Left lobe of liver (tissue), 2 donors: Measurements from ENCODE around the gene CLCN6. TPM values are rescaled to one million over a fixed set of nuclear protein-coding genes. Genes with fewer than 3 reads are reported as not detected.

Experiments used
- ATAC-seq: fragments of 200-7000 bp; cut with Tn5 transposase; one replicate; pipeline ENCODE4 v1.9.1; 2020; ENCODE audit warnings: mild to moderate bottlenecking, moderate library complexity
- DNase-seq: peaks from one replicate; pipeline ENCODE4 v3.0.0-alpha.2; 2020; ENCODE audit warnings: low spot score
- total RNA-seq: library from RNA; stranded (reverse); gene quantifications from one replicate; pipeline ENCODE4 v1.2.1, GENCODE V29; 2021
- donor health status: DM: no; HTN: no; CAD: no; lungs with moderate emphysema.
- donor health status: DM: no; HTN: yes; CAD: no.

The CLCN6 gene
- total RNA-seq, 1 donor from 2014 or later: 10.8 TPM

DNA sequence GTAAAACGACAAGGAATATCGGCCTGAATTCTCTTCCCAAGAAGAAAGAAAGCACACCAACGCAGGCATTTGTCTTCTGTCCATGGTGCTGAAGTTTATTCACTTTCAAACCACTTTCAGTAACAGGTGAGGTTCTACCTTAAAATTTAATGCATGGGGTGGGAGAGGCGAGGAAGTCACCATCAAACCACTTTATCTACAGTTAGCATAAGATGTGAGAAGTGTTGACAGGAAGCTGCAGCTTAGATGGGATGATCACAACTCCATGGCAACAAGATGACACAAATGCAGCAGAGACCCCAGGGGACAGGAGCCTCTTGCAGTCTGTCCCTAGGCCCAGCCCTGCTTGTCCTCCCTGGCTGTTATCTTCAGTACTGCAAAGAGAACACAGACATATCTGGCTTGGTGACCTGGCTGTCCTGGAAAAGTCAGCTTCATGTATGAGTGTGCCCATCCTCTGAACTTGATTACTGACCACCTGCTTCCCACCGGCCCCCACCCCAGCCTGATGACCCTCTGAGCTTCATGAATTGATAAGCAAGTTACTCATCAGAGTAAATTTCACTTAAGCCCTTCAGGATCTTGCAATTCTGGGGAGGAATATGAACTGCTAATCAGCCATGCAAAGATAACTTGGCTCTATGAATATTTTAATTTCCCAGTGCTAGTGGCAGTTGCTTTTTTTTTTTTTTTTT is 39.8 kb downstream of the CLCN6 start:
- DNase-seq: no peak
- ATAC-seq: no peak

DNA sequence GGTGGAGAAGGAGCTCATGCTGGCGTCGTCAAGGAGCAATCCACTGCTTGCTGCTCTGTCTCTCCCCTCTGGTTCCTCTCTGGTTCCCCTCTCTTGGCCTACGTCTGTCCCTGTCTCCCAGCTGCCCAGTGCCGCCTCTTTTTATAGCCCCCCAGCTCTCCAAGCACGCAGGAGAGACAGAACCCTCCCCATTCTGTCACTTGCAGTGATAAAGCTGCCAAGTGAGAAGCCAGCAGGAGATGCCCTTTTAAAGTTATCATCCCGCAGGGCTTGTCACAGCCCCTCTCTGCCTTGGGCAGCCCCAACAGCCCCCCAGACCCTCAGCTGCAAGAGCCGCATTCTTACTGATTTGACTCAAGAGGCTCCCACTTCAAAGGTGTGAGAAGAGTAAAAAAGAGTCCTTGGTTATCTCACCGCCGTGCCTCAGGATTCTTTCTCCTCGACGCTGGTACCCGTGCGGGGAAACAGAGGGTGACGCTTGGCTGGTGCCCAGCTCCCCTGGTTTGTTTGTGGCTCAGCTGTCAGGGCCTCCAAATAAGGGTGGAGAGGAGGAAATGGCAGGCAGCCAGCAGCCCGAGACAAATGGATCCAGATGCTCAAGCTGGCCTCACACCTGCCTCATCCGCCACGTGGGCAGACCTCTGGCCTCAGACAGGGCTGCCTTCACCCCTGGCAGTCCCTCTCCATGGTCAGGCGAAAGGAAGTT is 41.8 kb downstream of the CLCN6 start, which contains the start of gene NPPA:
Gene NPPA, minus strand, starts transcription at position 117 of the 706 bp plus-strand sequence. Its CDS starts 99 bp downstream, at position 18.
- no peak for DNase-seq
- ATAC-seq: no peak

DNA sequence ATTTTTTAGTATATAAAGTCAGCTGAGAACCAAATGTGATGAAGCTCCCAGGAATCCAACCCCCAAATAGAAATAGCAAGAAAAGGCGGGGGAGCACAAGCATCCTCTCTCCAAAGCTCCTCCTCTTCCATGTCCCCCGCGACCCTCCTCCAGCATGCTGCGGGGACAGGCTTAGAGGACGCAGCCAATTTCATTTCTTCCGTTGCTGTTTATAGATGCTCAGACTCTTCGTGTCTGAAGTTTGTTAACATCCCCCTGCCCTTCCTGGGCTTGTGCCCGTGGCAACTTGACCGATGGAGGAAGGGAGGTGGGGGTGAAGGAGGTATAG is 42.3 kb downstream of the CLCN6 start:
- ATAC-seq (no peak), DNase-seq (no peak)

DNA sequence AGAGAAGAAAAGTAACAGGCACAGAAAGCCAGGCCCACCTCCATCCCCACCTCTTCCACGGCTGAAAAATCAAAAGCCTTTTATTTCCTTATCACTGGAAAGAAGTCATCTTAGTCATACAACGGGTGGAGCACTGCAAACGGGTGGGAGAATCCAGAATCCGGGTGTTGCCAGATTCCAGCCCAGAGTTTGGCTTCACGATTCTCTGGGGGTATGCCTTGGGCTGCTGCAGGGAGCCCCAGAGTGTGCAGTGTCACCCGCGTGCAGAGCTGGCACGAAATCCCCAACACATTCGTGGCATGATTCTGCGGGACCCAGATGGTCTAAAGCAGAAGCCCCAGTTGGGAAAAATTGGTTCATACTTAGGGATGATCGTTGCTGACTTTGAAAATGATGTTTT is 44.2 kb downstream of the CLCN6 start:
- DNase-seq: no peak
- no peak for ATAC-seq

DNA sequence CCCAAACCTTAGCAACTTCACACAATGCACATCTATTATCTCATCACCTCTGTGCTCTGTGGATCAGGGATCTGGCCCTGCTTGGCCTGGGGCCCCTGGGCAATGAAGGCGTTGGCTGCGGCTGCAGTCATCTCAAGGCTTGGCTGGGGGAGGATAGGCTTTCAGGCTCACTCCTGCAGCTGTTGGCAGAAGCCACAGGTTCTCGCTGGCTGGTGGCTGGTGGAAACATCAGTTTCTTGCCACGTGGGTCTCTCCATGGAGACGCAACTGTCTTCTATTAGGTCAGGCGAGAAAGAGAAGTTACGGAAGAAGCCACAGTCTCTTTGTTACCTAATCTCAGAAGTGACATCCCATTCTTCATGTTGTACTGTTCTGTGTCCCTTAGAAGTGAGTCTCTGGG is 45.2 kb downstream of the CLCN6 start:
- DNase-seq (no peak), ATAC-seq (no peak)

DNA sequence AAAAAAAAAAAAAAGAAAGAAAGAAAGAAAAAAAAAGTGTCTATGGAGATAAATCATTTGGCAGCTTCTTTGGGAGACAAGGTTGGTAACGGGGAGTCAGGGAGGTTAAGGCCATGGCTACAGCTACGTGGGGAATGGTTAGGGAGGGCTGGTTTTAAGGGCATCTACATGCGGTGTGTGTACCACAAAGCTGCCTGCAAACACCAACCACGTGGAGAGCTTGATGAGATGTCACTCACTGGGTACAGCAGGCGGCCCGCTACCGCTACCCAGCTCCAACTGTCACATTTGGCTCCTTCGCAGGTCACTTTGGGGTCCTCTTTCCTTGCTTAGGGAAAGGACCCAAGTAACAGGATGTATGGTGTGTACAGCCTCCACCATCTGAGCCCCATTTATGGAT is 48.5 kb downstream of the CLCN6 start:
- ATAC-seq: no peak
- DNase-seq: no peak

DNA sequence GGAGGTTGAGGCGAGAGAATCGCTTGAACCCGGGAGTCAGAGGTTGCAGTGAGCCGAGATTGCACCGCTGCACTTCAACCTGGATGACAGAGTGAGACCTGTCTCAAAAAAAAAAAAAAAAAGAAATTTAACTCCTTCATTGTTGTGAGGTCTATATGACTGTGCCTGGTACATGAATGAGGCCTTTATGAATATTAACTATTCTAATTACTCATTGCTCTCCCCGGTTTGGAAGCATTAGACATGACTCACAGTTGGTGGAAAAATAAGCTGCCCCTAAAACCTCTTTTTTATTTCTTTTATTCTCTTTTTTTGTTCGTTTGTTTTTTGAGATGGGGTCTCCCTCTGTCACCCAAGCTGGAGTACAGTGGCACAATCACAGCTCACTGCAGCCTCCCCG is 49.4 kb downstream of the CLCN6 start:
- no peak for ATAC-seq
- DNase-seq: no peak

DNA sequence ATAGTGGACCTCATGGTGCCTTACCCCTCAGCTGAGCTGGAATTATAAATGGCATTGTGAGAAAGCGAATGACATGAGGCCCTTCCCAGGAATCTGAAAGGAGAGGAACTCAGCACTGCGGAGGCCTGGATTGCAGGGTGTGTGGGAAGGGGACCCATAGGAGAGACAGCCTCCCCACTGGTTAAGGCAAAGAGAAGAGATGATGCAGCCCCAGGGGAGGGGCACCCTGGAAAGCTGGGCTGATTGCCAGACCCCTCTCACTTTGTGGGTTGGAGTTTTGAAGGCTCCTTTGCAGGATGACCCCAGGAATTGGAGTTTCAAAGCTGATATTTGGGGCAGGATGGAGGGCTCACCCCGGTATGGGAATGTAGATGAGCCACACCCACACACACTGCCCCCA is 50.7 kb downstream of the CLCN6 start:
- ATAC-seq: no peak
- DNase-seq: no peak

DNA sequence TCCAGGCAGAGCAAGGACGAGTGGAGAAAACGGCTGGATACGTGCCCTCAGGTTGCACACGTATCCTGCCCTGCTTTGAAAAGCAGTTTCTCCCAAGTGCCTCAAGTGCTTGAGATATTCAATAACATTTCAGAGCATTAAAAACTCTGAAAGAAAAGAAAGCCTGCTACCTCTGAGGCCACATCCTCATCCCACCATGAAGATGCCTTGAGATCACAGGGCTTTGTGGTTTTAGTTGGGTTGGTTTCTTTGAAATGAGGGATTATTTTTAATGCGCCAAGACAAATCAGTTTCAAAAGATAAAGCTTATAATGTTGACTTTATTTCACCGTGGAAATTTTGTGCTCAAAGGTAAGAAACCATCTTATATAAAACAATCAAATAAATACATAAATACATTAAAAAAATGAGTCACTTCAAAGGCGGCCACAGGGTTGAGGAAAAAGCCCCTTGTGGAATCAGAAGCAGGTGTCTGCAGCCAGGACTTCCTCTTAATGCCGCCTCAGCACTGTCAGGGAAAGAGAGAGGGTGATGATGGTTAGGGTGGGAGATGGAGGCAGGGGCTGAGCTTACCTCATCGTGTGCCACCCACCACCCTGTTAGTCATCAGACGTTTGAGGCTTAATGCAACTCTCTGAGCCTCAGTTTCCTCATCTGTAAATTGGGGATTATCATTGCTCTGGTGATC is 51.3 kb downstream of the CLCN6 start:
- DNase-seq (no peak), ATAC-seq (no peak)

DNA sequence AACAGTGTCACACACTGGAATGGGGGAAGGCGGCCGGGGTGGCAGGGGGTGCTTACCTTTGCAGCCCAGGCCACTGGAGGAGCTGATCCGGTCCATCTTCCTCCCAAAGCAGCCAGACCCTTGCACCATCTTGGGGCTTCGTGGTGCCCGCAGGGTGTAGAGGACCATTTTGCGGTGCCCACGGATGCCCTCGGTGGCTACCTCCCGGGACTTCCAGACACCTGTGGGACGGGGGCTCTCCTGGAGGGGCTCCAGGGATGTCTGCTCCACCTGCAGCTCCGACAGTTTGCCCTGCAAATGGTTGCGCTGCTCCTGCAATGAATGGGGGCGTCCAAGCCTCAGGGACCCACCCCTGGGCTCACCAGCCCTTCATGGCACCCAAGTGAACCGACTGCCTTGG is 52.2 kb downstream of the CLCN6 start:
- DNase-seq (no peak), ATAC-seq (no peak)

DNA sequence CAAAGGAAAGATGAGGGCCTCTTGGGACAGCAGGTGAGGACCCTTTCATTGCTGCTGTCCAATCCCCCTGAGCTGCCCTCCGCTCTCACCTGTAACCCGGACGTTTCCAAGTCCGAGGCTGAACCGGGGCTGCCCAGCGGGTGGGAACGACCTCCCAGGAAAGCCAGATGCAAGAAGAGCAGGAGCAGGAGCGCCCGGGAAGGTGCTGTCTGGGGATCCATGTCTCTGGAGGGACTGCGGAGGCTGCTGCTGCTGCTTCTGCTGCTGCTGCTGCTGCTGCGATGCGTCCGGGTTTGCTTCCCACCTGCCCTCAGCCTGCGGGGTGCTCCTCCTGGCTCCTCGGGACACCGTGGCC is 52.6 kb downstream of the CLCN6 start, which contains the start of gene NPPB:
Gene NPPB, minus strand, starts transcription at position 333 of the 355 bp plus-strand sequence. Its CDS starts 112 bp downstream, at position 221.
- no peak for ATAC-seq

DNA sequence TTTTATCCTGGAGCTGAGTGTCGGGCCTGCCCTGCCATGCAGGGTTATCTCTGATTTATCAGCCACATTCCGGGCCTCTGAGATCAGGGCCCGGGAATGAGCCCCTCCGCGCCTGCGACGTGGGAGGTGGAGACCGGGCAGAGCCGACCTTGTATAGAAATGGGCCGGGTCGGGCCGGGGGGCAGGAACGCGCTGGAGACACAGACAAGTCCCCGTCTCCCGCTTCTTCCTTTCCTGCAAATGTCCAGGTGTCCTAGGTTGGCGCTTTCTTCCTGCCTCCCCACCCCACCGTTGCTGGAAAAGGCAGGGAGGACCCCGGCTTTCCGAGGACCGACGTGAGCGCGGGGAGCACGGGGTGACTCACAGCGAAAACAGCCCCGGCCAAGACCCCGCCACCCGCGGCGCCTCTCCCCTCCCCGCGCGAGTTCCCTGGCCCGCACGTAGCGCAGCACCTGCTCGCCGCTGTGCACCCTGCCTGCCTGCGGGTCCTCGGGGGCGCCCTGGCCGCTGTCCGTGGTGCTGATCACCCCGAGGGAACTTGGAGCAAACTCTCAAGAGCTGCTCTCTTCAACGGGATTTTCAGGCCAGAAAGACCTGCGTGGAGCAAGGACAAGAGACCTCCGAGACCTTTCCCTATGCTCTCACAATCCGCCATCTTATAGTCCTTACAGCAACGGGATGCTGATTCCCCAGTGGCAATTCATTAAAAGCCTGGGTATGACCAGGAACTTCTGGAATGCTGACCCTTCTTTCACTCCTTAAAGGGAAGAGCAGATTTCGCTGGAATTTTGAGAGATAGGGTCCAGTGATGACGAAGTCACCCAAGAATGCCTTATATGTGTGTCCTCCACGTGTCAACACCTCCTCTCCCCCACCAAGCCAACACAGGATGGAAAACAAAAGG is 53.2 kb downstream of the CLCN6 start:
- DNase-seq (no peak), ATAC-seq (peak; percentile 85)

More for the DNA sequence above, 52.6 kb downstream of the CLCN6 start, which contains the start of gene NPPB:
- DNase-seq: no peak

DNA sequence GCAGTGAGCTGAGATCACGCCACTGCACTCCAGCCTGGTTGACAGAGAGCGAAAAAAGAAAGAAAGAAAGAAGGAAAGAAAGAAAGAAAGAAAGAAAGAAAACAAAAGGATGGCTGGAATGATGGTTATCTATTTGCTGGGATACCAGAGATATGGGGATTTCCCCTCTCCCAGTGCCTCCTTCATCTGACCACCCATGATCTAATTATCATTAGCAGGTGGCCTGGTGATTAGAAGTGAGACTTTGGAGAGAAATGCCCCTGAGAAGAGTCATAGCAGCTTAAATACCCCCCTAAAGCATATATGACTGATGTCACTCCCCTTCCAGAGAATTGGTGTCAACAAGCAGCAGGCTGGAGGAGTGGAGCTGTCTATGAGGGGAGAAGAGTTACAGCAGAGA is 54.1 kb downstream of the CLCN6 start:
- DNase-seq (no peak), ATAC-seq (no peak)

DNA sequence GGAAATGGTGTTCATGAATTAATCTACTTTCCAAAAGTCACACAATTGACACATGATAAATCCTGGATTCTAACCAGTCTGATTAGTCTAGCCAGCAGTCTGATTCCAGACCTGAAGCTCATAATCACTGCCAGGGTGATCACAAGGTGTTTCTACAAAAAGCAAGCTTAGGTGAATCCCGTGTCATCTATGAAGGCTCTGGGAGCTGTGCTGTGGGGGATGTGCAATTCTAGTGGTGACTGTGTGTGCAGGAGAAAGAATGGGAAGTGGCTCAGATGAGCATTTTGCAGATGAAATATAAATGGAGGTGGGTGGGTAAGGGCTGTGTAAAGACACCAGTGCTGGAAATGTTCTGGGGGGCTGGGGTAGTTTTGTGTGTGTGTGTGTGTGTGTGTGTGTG is 54.6 kb downstream of the CLCN6 start:
- no peak for DNase-seq
- ATAC-seq: no peak

DNA sequence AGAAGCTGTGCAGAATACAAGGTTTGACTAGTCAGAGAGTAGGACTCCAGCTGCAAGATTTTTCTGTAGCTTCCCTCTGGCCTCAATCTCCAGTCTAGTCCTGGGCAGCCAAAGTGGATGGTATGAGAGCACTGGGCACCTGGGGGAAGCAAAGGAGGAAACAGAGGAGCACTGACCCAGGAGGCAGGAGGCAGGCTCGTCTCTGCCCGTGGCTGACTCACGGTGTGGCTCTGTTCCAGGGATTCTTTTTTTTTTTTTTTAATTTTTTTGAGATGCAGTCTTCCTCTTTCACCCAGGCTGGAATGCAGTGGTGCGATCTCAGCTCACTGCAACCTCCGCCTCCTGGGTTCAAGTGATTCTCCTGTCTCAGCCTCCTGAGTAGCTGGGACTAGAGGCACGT is 56.9 kb downstream of the CLCN6 start:
- no peak for ATAC-seq
- DNase-seq: no peak

DNA sequence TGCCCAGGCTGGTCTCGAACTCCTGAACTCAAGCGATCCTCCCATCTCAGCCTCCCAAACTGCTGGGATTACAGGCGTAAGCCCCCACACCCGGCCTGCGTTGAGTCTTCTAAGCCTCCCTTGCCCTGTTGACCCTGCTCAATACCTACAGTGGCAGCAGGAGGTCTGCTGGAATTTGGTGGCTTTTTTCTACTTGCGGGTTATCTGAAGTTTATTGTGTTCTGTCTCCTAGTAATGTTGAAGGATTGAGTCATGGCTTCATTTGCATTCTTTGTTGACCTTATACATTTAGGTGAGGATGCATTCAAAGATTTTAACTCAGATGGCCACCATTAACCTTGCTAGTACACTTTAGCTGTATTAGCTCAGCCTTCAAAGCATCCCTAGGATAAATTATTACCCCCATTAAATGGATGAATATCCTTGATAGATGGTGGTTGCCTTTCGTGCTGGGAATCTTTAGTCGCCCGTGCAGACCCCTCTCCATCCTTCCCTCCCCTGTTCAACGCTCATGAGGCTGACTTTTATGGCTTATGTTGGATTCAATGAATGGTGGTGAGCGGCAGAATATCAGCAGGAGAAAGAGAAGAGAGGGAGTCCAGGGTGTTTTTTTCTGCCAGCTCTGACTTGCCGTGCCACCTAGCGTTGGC is 62.5 kb downstream of the CLCN6 start:
- no peak for ATAC-seq
- DNase-seq: no peak

DNA sequence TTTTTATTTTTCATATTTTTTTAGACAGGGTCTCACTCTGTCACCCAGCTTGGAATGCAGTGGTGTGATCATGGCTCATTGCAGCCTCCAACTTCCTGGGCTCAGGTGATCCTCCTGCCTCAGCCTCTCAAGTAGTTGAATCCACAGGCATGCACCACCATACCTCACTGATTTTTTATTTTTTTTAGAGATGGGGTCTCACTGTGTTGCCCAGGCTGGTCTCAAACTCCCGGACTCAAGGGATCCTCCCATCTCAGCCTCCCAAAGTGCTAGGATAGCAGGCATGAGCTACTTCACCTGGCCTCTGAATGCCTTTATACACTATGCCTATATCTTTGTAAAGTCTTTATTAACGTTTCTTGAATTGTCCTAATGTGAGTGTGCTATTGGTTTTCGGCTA is 63.1 kb downstream of the CLCN6 start:
- DNase-seq (no peak), ATAC-seq (no peak)

DNA sequence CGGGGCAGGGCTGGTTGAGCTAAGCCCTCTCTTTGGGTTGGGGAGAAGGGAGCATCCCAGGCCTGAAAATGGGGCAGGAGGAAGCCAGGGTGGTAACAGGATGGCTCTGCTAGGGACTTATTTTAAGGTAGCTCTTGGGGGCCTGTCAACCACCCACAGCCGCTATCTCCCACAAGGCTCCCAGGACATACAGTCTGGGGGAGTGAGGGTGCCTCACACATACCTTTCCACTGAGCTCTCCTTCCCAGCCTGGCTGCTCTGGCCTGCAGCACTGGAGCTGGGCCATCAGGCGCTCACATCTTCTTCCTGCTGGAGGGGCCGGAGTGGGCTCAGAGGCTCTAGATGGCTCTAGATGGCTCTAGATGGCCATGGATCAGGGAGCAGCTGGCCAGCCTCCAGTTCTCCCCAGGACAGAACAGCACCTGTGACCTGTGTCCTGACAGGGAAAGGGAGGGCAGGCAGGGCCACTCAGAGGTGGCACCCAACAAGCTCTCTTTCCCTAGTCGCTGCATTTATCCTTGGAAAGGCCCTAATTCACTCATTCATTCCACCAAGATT is 63.7 kb downstream of the CLCN6 start:
- ATAC-seq (no peak), DNase-seq (no peak)

DNA sequence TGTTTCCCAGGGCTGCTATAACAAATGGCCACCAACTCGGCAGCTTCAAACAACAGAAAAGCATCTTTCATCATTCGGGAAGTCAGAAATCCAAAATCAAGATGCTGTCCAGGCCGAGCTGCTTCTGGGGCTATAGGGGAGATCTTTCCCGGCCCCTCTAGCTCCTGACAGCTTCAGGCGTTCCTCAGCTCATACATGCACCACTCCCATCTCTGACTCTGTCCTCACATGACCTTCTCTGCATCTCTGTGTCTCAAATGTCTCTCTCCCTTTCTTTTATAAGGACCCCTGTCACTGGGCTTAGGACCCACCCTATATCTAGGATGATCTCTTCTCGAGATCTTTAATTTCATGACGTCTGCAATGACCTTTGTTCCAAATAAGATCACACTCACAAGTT is 66.6 kb downstream of the CLCN6 start:
- DNase-seq (no peak), ATAC-seq (no peak)
